Right ventricle myocardium inferior (tissue), 1 donor: ENCODE data around the gene PLCB4. TPM values are rescaled to one million over a fixed set of nuclear protein-coding genes. Genes with fewer than 3 reads are reported as not detected.

Experiments
- ATAC-seq: fragments of 200-7000 bp; cut with Tn5 transposase; one replicate; pipeline ENCODE4 v1.9.1; 2020; ENCODE audit warnings: mild to moderate bottlenecking, moderate library complexity
- DNase-seq: peaks from one replicate; pipeline ENCODE4 v3.0.0; 2021; ENCODE audit errors: missing footprints
- intact Hi-C: fragments of 100-400 bp; cut with DNase I; formaldehyde crosslinking; loops from one replicate; pipeline ENCODE4 v1.11.0; 2022
- total RNA-seq: library from RNA; stranded (reverse); fragmentation: NEBNext Ultra II Directional; extraction: Animal tissue kit (Norgen Biotek cat#: 25700); gene quantifications from one replicate; pipeline ENCODE4 v1.2.1, GENCODE V29; 2021
- donor health status: DM: no; HTN: yes; CAD: no; lungs with severe emphysema.

PLCB4 gene
- total RNA-seq, 1 donor from 2014 or later: 27.7 TPM

DNA sequence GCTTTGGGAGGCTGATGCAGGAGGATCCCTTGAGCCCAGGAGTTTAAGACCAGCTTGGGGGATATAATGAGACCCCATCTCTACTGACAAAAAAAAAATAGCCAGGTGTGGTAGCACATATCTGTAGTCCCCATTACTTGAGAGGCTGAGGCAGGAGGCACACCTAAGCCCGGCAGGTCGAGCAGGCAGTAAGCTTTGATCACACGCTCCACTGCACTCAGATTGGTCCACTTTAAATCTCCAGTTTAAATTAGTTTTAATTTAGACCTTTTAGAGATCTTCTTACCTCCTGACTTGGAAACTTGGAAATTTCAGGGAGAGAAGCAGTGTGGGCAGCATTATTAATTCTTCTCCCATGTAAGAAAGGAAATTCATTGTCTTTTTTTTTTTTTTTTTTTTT, 16.8 kb upstream of the PLCB4 start:
- DNase-seq (no peak), ATAC-seq (no peak)
- intact Hi-C loops: no loop called here

DNA sequence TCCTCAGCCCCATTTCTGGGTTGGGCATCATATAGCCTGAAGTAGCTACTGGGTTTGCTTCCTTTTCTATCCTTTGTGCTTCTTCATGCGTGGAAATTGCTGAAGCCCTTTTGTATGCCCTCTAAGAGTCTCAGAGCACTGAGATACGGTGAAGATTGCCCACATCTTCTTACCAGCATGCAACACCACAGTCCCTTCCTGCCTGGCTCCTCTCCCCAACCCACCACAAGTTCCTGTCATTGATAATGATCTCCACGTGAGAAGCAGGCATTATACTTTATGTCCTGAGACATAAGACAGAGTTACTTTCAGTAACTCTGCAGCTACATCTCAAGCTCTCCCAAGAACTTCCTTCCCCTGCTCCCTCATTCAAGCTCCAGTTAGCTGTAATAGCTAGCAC, 15.8 kb upstream of the PLCB4 start:
- intact Hi-C loops: no loop called here
- ATAC-seq (no peak), DNase-seq (no peak)

DNA sequence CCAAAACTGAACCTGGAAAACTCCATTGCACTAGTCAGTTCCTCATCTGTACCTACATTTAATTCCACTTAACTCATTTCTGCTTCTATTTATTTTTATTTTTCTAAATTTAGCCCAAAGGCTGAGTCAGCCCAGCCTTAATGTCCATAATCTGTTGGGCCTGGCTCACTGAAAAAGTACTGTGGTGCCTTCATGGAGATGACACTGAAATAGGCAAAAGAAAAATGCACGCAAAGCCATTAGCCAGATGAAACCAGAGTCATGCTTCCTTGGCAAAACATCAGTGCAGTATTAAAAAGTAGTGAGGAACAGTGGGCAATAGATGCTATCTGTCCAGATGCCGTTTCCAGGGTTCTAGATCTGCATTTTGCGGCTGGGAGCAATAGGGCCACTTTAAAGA, 14.7 kb upstream of the PLCB4 start:
- DNase-seq (no peak), ATAC-seq (no peak)
- intact Hi-C loops: no loop called here

DNA sequence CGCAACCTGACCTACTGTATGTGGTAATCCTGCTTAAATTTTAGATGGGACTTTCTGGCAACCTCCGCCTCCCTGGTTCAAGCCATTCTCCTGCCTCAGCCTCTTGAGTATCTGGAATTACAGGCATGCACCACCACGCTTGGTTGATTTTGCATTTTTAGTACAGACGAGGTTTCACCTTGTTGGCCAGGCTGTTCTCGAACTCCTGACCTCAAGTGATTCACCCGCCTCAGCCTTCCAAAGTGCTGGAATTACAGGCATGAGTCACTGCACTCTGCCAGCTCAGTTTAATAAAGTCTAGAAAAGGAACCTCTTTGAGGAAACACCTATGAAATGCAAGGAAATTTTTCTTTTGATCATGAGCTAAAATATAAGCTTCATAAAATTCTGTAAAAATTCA, 9.0 kb upstream of the PLCB4 start:
- intact Hi-C loops: no loop called here
- no peak for ATAC-seq
- DNase-seq: no peak

DNA sequence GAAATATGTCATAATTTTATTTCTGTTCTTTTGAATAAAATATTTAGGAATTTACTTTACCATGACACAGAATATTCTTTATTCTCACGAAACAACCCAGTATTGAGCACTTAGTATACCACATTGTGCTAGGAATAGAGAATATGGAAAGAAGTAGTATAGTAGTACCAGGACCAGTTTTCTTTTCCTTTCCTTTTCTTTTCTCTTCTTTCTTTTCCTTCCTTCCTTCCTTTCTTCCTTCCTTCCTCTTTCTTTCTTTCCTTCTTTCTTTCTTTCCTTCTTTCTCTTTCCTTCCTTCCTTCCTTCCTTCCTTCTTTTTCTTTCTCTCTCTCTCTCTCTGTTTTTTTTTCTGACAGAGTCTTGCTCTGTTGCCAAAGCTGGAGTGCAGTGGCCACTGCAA, 7.5 kb upstream of the PLCB4 start:
- intact Hi-C loops: no loop called here
- no peak for ATAC-seq
- DNase-seq: no peak

DNA sequence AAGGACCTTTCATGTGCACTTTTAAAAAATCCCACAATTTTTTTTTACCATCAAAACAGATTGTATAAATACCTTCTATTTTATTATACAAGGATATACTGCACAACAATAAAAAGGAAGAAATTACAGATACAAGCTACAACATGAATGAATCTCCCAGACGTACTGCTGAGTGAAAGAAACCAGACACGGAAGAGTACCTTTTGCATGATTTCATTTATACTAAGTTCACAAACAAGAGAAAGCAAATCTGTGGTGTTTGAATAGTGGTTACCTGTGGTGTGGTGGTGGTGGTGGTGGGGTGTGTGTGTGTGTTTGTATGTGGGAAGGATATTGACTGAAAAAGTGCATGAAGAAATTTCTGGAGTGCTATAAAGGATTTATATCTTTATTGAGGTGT, 6.8 kb upstream of the PLCB4 start:
- no peak for ATAC-seq
- intact Hi-C loops: no loop called here

DNA sequence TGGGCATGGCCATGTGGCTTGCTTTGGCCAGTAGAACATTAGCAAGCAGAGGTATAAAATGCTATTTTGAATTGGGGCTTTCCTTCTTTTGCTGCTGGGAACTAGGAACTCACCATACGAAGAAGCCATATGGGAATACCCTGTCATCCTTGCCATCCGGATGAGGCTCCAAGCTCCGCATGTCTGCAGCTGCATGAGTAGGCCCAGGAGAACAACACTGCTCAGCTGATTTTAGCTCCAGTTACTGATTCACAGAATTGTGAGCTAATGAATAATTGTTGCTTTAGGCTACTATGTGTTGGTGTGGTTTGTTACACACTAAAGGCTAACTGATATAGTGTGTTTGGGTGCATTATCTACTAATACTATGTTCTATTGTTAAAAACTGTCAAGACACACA, 2.7 kb upstream of the PLCB4 start:
- DNase-seq: no peak
- no peak for ATAC-seq

More for the DNA sequence above, 6.8 kb upstream of the PLCB4 start:
- no peak for DNase-seq

DNA sequence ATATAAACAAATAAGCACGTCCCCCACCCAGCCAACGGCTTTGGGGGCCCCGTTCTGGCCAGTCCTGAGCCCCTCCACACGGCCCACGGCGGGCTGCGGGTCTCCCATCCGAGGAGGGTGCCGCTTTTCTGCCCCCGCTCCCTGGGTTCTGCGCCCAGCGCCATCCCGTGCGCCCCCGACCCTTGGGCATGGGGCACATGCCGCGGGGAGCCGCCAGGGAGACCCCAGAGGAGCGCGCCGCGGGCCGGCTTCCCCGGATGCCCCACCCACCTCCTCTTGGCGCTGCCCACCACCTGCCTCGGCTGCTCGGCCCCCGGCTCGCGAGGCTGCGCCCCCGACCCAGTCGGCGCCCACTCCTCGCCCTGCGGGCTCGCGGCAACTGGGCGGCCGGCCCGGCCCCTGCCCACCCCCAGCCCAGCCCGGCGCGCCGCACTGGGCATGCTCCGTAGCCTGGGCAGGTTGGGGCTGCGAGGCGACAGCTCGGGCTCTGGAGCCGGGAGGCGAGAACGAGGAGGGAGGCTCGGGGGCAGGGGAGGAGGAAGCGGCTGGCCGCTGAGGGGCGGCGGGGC, 570 bp upstream of the PLCB4 start:
- ATAC-seq: peak; percentile 77
- intact Hi-C loops: loop anchor here (2.0 to 5.0 kb wide), 4 partner anchors 44 to 276 kb away; no protein-coding TSS in a partner anchor
- DNase-seq: peak; percentile 68

More for the DNA sequence above, 2.7 kb upstream of the PLCB4 start:
- intact Hi-C loops: loop anchor here (5.0 kb wide), 2 partner anchors 201 to 274 kb away; no protein-coding TSS in a partner anchor

DNA sequence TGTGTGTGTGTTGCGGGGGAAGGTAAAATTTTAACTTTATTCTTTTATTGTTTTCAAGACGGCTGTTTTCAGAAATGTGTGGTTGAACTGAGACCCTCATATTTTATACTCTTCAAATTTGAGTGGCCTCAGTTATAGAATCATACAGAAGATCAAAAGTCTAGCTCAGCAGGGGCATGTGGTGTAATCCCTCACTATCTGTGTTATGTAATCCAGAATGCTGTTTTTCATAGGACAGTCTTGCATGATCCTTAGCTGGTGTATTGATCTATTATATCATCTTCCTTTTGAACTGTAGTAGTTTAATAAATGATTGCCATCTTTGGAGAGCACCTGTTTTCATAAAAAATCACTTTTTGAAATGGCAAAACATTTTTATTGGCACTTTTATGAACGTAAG, 1.4 kb downstream of the PLCB4 start:
- ATAC-seq: no peak
- no peak for DNase-seq
- intact Hi-C loops: loop anchor here (5.0 kb wide), 2 partner anchors 92 to 282 kb away; no protein-coding TSS in a partner anchor

DNA sequence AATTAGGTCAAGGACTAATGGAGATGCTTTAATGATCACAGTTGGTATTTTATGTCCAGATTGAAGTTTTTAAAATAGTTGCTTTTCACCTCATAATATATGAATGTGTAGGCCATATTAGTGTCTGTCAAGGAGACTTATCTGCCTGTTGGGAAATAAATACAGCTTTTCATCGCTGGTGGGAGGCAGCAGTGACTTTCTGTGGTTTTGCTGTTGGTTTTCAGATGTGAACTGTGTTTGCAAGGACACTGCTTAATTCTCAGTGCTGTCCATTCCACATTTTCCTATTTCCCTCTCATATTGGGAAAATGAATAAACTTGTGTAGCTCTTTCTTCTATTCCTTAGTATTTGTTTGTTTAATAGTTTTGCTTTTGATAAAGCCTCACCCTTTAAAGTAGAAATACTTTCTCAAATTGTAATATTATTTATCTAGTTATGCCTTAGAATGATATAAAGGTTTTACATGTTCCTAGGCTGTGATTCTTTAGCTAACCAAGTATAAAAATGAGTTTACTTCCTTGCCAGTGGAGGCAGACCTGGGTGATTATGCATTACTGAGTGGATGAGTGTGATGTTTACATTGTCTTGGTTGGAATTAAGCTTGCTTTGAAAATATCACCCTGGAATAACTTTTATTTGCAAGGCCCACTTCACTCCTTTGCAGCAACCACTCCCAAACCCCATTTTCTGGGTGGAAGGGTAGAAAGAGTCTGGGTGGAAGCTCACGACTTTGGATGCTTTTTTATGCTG, 3.3 kb downstream of the PLCB4 start:
- DNase-seq: no peak
- intact Hi-C loops: loop anchor here (5.0 kb wide), 2 partner anchors 90 to 280 kb away; no protein-coding TSS in a partner anchor
- no peak for ATAC-seq

DNA sequence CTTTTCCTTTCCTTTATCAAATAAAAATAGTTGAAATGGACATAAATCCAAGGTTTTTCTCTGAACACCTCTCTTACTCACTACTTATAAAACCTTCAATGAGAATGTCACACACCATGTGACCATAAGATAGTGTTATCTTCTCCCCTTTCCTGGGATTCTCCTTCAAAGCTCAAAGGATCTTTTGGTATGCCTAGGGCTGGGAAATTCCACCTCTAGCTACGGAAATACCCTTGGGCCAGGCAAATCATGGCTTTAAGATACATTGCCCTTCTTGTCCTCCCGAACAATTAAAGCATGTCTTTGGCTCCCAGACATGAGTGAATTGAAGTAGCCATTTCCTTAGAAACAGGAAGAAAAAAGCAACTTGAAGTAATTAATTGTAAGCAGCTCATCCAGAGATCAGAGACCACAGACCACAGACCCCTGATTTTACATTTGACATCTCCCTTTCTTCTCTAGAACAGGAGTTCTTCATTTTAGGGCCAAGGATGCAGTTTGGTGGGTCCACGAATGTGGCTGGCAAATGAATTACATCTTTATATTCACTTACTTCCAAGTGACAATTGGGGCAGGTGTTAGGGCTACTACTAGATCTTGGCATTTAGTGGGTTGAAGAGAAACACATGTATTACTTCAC, 4.1 kb downstream of the PLCB4 start:
- intact Hi-C loops: loop anchor here (5.0 kb wide), 2 partner anchors 89 to 279 kb away; no protein-coding TSS in a partner anchor
- ATAC-seq (no peak), DNase-seq (no peak)

DNA sequence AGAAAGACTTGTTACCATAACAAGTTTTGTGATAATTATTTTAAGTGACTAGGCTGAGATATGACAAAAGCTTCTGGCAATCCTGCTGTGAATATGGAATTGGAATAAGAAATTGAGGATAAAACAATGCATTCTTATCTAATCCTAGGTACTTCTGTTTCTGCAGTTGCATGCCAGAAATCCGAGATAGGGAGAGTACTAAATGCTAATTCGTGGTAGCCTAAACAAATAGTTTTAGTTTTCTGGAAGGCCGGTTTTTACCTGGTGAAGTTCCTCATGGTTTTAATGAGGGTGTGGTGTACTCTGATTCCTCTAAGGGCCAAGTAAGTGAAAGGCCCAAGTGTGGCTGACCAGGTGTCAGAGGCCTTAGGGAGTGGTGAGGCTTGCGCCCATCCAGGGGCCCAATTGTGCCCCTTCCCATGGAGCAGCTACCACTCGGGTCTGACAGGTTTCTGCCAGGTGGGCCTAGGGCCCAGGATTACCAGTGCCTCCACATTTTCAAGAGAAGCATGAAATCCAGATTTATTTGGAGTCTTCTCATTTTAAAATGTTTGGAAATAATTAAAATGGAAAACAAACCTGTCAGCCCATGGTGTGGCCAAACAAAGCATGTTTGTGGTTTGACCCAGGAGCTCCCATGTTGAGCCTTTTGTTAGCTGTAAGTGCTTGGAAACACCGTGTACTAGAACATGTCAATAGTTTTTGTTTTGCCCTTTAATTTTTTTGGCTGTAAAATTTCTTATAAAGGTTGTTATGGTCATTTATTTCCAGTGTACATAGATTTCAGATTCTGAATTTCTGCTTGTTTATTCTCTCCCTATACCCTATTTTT, 6.6 kb downstream of the PLCB4 start:
- intact Hi-C loops: no loop called here
- ATAC-seq (no peak), DNase-seq (no peak)

DNA sequence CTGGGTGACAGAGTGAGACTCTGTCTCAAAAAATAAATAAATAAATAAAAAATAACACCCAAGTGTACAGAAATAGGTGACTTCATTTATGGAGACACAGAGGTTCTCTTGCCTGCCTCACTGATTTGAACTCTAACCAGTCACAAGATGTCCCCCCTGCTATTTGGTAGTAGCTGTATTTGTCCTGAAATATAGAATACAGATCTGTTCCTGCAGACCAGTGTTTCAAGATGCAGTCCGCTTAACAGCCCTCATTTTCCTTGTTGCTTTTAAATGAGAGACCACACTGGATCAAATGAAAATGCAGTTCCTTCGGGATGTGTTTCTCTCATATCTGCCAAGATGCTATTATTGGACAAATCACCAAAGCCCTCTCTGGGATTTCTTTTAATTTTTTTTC, 7.6 kb downstream of the PLCB4 start:
- ATAC-seq (peak; percentile 44), DNase-seq (no peak)
- intact Hi-C loops: no loop called here

DNA sequence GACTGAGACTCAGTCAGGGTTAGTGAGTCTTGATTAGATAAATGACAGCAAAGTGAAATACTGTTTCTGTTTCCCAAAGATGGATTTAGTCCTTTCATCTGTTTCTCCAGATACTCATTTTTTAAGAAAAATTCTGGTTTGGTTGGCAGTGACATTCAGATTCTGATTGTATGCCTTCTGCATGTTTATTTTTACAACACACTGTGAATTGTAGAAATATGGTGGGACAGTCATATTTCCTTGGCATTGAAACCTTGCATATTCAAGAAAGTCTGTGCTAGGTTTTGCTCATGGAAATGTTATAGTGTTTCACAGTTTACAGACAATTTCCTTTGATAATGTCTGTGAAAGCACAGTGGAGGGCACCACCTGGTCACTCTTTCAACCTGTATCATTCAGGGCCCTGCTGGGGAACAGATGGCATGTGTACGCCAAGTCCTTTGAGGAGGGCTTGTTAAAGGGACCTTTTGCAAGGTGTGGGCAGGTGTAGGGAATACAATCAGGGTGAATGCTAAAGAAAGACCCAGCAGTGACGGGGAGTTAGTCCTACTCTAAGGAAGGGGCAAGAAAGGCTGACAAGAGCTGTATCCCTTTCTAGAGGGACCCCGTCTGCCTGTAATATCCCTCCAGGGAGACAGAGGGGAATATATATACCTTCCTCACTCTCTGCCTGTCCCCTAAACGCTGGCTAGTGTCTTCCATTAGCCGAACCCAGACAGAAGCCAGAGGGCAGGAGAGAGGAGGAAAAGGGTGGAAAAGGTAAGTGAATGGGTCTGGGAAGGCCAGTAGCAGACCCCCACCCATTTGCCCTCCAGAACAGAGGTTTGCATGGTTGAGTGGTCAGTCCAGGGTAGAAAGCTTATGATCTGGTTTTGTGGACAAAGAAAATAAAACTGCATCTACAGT, 10.2 kb downstream of the PLCB4 start:
- intact Hi-C loops: no loop called here
- no peak for ATAC-seq
- no peak for DNase-seq

DNA sequence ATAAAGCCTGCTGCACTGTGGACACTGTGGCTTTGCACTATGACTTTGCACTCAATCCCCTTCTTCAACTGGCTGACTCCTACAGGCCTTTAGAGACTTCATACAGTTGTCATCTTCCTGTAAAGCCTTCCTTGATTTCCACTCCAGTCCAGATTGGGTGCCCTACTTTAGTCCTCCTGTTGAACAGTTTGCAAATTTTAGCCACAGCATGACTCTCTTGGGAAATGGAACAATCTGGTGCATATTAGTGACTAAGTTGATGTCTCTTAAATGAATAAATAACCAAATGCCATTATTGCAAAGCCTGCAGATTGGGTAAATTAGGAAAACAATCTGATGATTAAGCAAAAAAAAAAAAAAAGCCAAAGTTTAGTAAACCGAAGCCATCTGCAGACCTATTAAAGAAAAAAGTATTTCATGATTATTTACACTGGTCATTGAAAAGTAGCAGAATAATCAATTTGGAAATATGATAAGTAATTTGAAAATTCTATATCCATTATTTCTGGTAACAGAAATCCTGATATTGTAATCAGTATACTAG, 12.6 kb downstream of the PLCB4 start:
- no peak for ATAC-seq
- intact Hi-C loops: no loop called here

DNA sequence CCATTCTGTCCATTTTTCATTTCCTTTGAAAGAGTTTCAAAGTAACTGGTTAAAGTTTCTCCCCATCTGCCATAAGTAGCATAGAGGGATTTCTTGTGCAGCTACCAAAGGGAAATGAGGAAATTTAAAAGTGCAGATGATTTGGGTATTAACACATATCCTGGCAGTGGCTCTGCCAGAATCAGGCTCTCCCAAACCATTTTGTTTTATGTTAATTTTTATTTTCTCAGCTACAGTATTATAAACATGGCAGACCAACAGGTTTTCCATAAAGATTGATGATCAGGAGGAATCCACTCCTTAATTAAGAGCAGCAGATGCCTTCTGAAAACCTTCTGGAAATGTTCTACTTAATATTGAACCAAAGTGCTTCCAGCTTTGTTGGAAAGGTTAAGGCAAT, 13.9 kb downstream of the PLCB4 start:
- intact Hi-C loops: no loop called here
- ATAC-seq (no peak), DNase-seq (no peak)

More for the DNA sequence above, 12.6 kb downstream of the PLCB4 start:
- DNase-seq: no peak

DNA sequence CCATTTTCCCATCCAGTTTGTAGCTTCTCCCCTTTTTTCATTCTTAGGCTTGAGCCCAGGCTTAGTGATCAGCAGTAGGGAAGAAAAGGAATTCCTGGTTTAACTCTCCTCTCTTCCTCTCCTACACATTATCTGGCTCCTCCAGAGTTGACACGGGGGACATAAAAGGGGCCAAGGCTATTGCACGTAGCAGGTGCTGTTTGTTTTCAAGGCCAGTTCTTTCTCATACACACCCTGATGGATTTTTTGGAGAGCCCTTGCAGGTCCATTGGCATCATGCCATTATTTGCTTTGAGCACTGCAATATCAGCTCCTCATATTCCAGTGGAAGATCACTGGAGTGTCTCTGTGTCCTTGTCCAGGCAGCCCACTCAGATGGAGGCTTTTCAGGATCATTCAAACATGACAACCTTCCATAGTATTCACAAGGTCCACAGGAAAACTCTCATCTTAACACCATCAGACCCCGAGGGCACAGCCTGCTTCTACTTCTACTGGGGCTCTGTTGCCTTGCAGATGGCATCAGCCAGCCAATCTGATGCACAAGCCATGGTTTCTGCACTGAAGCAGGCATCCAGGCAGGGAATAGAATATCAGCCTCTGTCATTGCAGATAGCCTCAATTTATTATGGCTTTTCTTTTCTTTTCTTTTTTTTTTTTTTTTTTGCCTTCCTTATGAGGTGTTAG, 18.8 kb downstream of the PLCB4 start:
- no peak for ATAC-seq
- intact Hi-C loops: no loop called here
- no peak for DNase-seq
